GM21381 (cell line): ENCODE measurements around the gene SPIN4.
"Not testable (repeated sequence)": the region's sequence is repeated elsewhere in the genome, so short reads cannot be mapped to it uniquely, and the experiment has no call there.

ENCODE experiments used
- ATAC-seq: cut with Tn5 transposase; IDR thresholded peaks from one replicate; pipeline ENCODE4 v1.9.1; 2021; ENCODE audit warnings: mild to moderate bottlenecking, moderate library complexity; ENCODE audit not compliant: unreplicated experiment

SPIN4 gene

DNA sequence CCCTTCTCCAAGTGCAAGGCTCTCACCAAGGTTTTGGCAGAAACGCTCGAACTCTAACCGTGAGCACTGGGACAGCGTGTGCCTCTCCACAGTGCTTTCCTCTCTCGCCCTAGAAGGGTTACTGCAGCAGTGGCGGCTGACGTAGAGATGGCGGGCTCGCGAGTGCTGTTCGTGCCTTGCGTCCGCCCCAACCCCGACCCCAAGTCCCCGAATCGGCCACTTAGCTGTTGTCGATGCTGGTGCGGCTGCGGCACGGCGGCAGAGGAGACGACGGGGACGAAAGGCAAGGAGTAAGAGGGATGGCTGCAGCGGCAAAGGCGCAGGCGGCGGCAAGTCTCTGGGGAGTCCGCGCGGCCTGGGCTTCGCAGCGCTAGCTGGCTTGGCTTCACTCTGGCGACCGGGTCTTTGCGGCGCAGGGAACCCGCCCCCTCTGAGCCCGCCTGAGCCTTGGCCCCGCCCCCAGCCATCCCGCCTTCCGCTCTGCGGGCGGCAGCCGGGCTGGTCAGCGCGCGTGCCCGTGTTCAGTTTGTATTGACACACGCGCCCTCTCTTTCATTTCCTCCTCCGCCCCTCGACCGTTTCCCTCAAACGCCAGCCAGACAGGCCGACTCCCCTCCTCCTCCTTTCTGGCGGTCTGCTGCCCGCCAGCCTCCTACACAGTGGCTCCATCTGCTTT, at the start of gene SPIN4:
Gene SPIN4 (minus strand): TSS at position 392 of the 676 bp plus-strand sequence. CDS start 513 bp downstream, outside the sequence.
- ATAC-seq = peak; percentile 94

DNA sequence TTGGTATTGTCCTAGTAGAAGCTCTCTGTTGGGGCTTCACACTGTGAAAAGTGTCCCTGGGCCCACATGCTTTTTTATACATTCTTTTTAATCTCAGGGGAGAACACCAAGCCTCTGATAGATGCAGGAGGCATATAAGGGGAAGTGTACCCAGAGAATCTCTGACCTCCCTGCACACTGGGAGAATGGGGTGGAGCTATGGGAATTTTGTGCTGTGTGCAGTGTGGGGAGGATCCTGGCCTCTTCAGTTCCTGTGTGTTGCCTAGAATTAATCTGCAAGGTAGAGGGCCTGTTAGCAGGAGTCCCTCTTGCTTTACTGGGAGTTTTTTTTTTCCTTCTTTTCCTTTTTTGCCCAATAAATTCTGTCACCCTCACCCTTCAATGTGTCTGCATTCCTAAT, 49.2 kb upstream of the SPIN4 start:
- no peak for ATAC-seq

DNA sequence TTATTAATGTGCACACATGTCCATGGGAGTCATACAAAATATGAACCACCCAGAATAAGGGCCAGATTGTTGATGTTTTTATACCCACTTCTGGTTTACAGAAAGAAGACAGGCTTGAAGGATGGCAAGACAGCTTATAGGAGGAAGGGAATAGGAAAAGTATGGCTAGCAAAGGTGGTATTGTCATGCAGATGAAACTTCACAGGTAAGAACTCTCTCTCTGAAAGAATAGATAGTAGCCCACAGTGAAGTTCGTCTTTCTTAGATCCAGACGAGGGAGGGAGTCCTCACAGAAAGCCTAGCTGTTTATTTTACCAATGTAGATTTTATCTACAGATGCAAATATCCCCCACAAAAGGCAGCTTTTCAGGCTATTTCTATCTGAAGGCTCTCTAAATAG, 43.7 kb upstream of the SPIN4 start:
- no peak for ATAC-seq

DNA sequence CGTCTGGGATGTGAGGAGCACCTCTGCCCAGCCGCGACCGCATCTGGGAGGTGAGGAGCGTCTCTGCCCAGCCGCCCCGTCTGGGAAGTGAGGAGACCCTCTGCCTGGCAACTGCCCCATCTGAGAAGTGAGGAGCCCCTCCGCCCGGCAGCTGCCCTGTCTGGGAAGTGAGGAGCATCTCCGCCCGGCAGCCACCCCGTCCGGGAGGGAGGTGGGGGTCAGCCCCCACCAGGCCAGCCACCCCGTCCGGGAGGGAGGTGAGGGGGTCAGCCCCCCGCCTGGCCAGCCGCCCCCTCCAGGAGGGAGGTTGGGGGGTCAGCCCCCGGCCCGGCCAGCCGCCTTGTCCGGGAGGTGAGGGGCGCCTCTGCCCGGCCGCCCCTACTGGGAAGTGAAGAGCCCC, 42.0 kb upstream of the SPIN4 start:
- not testable (repeated sequence) for ATAC-seq

DNA sequence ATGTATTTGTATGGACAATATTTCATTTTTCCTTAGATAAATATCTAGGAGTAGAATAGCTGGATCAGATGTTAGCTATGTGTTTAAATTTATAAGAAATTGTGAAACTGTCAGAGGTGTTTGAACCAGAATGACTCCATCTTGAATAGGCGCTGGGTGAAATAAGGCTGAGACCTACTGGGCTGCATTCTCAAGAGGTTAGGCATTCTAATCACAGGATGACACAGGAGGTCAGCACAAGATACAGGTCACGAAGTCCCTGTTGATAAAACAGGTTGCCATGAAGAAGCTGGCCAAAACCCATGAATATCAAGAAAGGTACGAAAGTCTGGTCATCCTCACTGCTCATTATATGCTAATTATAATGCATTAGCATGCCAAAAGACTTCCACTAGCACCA, 36.3 kb upstream of the SPIN4 start:
- no peak for ATAC-seq

DNA sequence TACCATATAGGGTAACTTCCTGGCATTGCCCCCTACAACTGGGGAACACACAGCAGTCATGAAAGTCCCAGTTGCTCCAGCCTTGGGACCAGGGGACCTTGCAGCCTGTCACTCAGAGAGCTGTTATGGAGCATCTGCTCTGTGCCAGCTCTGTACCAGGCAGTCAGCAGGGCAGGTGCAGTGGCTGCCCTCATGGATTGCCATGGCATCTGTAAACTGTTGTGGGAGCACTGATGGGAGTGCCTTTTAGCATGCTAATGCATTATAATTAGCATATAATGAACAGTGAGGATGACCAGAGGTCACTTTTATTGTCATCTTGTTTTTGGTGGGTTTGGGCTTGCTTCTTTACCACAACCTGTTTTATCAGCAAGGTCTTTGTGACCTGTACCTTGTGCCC, 33.1 kb upstream of the SPIN4 start:
- not testable (repeated sequence) for ATAC-seq

DNA sequence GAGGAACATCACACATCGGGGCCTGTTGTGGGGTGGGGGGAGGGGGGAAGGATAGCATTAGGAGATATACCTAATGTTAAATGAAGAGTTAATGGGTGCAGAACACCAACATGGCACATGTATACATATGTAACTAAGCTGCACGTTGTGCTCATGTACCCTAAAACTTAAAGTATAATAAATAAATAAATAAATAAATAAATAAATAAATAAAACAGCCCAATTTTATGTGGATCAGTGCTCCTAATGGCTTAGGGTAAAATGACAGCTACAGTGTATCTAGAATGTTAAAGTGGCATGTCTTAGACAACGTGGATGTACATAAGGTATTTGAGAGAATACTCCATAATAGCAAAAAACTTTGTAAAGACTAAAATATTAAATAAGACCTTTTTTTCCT, 21.9 kb upstream of the SPIN4 start:
- ATAC-seq = not testable (repeated sequence)

DNA sequence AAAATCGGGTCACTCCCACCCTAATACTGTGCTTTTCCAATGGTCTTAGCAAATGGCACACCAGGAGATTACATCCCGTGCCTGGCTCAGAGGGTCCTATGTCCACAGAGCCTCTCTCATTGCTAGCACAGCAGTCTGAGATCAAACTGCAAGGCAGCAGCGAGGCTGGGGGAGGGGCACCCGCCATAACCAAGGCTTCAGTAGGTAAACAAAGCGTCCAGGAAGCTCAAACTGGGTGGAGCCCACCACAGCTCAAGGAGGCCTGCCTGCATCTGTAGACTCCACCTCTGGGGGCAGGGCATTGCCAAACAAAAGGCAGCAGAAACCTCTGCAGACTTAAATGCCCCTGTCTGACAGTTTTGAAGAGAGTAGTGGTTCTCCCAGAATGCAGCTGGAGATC, 16.6 kb upstream of the SPIN4 start:
- ATAC-seq = not testable (repeated sequence)

DNA sequence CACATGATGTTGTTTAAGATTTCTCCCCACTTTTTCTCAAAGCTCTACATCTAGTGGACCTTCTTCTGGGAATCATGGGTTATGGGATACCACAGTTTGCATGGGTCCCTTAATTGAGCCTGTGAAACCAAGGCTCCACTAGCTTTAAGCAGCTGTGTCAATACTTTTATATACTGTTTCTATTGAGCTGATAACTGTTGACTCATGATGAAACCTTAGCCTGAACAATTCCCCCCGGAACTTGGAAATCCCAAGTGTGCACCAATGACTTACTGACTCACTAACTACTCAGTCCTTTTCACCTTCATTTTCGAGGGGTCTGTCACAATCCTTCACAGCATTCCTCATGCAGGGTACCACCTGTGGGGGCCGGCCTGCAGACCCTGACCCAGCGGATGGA, 12.7 kb upstream of the SPIN4 start:
- ATAC-seq = no peak

DNA sequence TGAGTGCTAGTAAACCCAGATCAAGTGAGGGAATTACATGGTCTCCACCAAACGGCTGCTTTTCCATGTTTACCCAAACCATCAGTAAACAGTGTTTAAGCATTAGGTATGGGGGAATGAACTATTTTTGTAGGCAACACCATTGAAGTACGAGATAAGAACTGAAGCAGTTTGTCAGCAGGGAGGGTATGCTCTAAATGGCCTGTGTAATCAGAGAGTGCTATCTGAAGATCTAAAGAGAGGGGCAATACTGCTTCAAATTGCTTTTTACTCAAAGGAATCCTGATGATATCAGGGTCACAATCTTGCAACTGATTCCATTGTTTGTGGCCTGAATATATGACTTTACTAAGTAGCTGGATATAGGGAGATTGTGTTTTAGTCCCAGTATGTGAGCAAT, 10.4 kb upstream of the SPIN4 start:
- ATAC-seq = no peak

DNA sequence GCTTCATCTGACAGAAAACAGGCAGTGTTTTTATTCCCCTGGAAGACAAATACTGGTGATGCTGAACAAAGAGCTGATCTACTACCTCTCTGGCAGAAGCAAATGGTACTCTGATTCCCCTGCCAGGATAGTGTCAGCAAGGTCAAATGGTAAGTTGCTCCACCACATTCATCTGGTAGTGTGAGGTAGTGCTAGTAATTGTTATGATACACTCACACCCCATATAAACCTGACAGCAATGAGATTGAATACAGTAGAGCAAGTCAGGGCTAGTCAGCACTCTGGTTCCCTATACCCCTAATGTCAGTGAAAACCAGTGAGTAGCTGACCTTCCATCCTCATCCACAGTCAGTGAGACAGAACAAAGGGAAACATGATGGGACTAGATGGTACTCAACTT, 3.4 kb upstream of the SPIN4 start:
- no peak for ATAC-seq

DNA sequence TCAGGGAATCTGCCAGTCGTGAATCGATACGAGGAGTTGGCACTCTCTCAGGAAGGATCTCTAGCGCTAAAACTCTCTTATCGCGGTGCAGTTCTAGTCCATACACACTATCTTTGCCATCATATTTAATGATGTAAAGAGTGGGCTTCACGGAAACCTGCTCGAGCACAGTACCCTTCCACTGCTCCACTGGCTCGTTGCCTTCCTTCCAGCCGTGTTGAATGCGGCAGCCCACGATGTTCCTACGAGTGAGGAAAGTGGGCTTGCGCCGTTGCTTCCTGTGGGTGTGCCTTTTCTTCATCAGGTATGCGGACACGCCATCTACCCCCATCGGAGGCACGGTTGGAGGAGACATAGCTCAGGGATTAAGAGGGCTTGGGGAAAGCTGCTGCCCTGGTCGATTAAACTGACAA, 661 bp downstream of the SPIN4 start:
- ATAC-seq = peak; percentile 41

DNA sequence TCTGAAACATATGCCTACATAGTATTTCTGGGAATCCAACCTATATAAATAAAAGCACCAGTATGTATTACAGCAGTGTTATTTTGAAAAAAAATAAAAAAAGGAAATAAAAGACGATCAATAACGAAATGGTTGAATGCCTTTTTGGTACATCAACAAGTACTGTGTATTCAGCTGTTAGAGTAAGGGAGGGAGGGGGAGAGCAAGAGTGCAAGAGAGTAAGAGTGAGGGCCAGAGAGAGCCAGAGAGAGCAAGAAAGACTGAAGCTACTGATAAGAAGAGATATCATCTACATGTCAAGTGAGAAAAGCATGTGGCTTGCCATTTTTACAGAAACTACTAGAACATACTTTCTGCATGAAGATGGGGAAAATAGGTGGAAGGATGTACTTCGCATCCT, 1.8 kb downstream of the SPIN4 start:
- ATAC-seq = no peak

DNA sequence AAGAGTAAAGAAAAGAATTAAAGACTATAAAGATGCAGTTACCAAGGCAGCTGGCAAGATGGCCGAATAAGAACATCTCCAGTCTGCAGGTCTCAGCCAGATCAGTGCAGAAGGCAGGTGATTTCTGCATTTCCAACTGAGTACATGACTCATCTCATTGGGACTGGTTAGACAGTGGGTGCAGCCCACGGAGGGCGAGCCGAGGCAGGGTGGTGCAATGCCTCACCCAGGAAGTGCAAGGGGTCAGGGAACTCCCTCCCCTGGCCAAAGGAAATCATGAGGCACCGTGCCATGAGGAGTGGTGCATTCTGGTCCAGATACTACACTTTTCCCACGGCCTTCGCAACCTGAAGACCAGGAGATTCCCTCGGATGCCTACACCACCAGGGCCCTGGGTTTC, 20.5 kb downstream of the SPIN4 start:
- ATAC-seq = no peak

DNA sequence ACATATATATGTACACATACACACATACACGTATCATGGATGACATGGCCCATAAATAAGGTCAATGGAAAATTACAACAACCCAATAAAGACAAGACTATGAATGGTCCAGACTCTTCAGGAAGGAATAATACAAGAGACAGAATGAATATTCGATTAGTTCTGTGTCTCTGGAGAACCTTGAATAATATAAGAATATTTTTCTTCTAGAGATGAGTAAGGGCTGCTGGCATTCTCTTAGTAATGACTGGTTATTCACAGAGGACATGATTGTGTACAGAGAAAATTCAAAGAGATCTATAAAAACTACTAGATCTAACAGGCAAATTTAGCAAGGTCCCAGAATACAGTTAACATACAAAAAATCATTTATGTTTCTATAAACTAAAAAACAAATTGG, 23.3 kb downstream of the SPIN4 start:
- no peak for ATAC-seq

DNA sequence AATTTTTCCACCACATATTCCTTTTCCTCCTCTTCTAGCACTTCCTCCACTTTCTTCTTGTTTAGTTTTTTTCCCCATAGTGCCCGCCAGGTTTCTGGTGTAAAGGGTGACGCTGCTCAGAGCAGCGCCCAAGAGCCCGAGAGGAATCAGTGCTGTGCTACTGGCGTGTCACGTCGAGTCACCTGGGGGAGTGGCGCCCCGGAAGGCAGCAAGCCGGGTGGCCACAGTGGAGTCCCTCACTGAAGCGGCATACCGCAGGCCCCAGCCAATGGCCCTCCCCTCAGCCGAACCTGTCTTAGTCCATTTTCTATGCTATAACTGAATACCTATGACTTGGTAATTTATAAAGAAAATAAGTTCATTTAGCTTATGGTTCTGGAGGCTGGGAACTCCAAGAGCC, 51.5 kb downstream of the SPIN4 start:
- no peak for ATAC-seq
